ENCODE results near the gene ZNF32.

DNA sequence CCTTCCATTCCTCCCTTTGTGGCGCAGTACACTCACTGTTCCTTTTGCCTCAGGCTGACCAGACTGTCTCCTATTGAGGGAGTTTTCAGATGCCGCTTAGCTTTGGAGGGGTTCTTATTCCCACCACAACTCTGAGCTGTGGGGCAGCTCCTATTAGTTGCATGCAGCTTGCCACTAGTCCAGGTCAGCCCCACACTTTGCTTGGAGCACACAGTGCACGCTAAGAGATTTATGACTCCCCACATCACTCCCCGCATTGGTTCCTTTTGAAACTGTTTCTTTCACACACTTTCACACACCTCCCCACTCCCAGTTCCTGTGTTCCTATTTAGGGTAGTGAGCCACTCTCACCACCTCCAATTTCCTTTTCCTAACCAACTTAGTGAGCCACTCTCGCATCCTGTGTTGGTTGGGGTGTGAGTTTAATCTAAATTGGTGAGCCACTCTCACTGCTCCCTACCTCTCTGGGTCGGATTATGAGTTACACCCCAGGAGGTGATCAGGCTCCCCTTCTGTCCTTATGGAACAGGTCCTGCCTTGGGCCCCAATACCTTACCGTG is 52.9 kb downstream of the ZNF32 start:
- TF ChIP-seq, protein P1, sequence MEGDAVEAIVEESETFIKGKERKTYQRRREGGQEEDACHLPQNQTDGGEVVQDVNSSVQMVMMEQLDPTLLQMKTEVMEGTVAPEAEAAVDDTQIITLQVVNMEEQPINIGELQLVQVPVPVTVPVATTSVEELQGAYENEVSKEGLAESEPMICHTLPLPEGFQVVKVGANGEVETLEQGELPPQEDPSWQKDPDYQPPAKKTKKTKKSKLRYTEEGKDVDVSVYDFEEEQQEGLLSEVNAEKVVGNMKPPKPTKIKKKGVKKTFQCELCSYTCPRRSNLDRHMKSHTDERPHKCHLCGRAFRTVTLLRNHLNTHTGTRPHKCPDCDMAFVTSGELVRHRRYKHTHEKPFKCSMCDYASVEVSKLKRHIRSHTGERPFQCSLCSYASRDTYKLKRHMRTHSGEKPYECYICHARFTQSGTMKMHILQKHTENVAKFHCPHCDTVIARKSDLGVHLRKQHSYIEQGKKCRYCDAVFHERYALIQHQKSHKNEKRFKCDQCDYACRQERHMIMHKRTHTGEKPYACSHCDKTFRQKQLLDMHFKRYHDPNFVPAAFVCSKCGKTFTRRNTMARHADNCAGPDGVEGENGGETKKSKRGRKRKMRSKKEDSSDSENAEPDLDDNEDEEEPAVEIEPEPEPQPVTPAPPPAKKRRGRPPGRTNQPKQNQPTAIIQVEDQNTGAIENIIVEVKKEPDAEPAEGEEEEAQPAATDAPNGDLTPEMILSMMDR (IDR thresholded peaks at IDR 0.05), result no peak
- no peak for TF ChIP-seq POLR2A (IDR thresholded peaks at IDR 0.05)
